GM23338 (cell line): ENCODE measurements around the gene POU2F3. TPM values are rescaled to one million over a fixed set of nuclear protein-coding genes. Genes with fewer than 3 reads are reported as not detected.

Experiments used
- ATAC-seq: fragments of 200-7000 bp; cut with Tn5 transposase; 3 replicates; pipeline ENCODE4 v1.9.1; 2020
- DNase-seq: peaks from one replicate; pipeline ENCODE4 v3.0.0-alpha.2; 2015; ENCODE audit warnings: low spot score
- H2AFZ ChIP-seq: fragments of 200-600 bp; sonication (generic); 2 replicates; pipeline ENCODE4 v1.8.0; 2016; ENCODE audit warnings: antibody characterized with exemption, mild to moderate bottlenecking, moderate library complexity
- H3F3A ChIP-seq: fragments of 200-600 bp; sonication (generic); replicated peaks from 2 replicates; pipeline ENCODE4 v1.8.0; 2017; ENCODE audit warnings: antibody characterized with exemption, mixed run types, low read depth
- H3K27ac ChIP-seq: fragments of 200-600 bp; sonication (generic); 2 replicates; pipeline ENCODE4 v1.6.1; 2016; ENCODE audit warnings: low read depth
- H3K27me3 ChIP-seq: fragments of 200-600 bp; sonication (generic); 2 replicates; pipeline ENCODE4 v1.8.0; 2016; ENCODE audit warnings: mild to moderate bottlenecking, mixed run types, moderate library complexity; ENCODE audit not compliant: insufficient read depth
- H3K36me3 ChIP-seq: fragments of 200-600 bp; sonication (generic); 2 replicates; pipeline ENCODE4 v1.8.0; 2016; ENCODE audit warnings: mild to moderate bottlenecking; ENCODE audit not compliant: insufficient read depth
- H3K4me1 ChIP-seq: fragments of 200-600 bp; sonication (generic); 2 replicates; pipeline ENCODE4 v1.8.0; 2016; ENCODE audit warnings: mild to moderate bottlenecking, moderate library complexity; ENCODE audit not compliant: insufficient read depth
- H3K4me2 ChIP-seq: fragments of 200-600 bp; sonication (generic); 2 replicates; pipeline ENCODE4 v1.7.1; 2017; ENCODE audit warnings: mixed run types
- H3K4me3 ChIP-seq: fragments of 200-600 bp; sonication (generic); 2 replicates; pipeline ENCODE4 v1.6.1; 2016; ENCODE audit warnings: mixed run types
- H3K79me2 ChIP-seq: fragments of 200-600 bp; sonication (generic); replicated peaks from 2 replicates; pipeline ENCODE4 v1.8.0; 2017; ENCODE audit warnings: mild to moderate bottlenecking; ENCODE audit not compliant: insufficient read depth
- H3K9me2 ChIP-seq: fragments of 200-600 bp; sonication (generic); 2 replicates; pipeline ENCODE4 v1.8.0; 2017; ENCODE audit not compliant: insufficient read depth
- H4K20me1 ChIP-seq: fragments of 200-600 bp; sonication (generic); replicated peaks from 2 replicates; pipeline ENCODE4 v1.8.0; 2017; ENCODE audit warnings: mild to moderate bottlenecking; ENCODE audit not compliant: insufficient read depth
- H3K27ac Mint-ChIP-seq: 2 replicates; pipeline ENCODE4 v1.8.0; 2020; ENCODE audit warnings: inconsistent platforms, mild to moderate bottlenecking, moderate library complexity, mixed read lengths
- H3K27me3 Mint-ChIP-seq: 3 replicates; pipeline ENCODE4 v1.8.0; 2022; ENCODE audit warnings: low read depth, mild to moderate bottlenecking, moderate library complexity, mixed read lengths, inconsistent platforms; ENCODE audit not compliant: insufficient read depth, poor library complexity
- H3K36me3 Mint-ChIP-seq: 3 replicates; pipeline ENCODE4 v1.8.0; 2021; ENCODE audit warnings: low read depth, mild to moderate bottlenecking, inconsistent platforms, moderate library complexity, mixed read lengths
- H3K4me1 Mint-ChIP-seq: 3 replicates; pipeline ENCODE4 v1.8.0; 2020; ENCODE audit warnings: mild to moderate bottlenecking, inconsistent platforms, mixed read lengths
- H3K4me3 Mint-ChIP-seq: 3 replicates; pipeline ENCODE4 v1.8.0; 2021; ENCODE audit warnings: moderate library complexity, mild to moderate bottlenecking, inconsistent platforms, mixed read lengths
- H3K9me3 Mint-ChIP-seq: 3 replicates; pipeline ENCODE4 v1.8.0; 2020; ENCODE audit warnings: moderate library complexity, mild to moderate bottlenecking, inconsistent platforms, mixed read lengths
- CREB1 ChIP-seq: fragments of 250-450 bp; sonication (Bioruptor Pico); IDR thresholded peaks from 2 replicates; pipeline ENCODE4 v1.5.0; 2020; ENCODE audit warnings: low read depth, mild to moderate bottlenecking, moderate library complexity
- EZH2 ChIP-seq: fragments of 200-600 bp; sonication (generic); IDR thresholded peaks from one replicate; pipeline ENCODE4 v1.8.0; 2017; ENCODE audit warnings: antibody characterized with exemption, mild to moderate bottlenecking, low read depth; ENCODE audit not compliant: unreplicated experiment
- EZH2phosphoT487 ChIP-seq: fragments of 200-600 bp; sonication (generic); IDR thresholded peaks from one replicate; pipeline ENCODE4 v1.8.1; 2018; ENCODE audit warnings: antibody characterized with exemption; ENCODE audit not compliant: unreplicated experiment
- JUNB ChIP-seq: IDR thresholded peaks from one replicate; pipeline ENCODE4 v1.6.1; 2016; ENCODE audit warnings: antibody characterized with exemption; ENCODE audit not compliant: unreplicated experiment
- NANOG ChIP-seq: IDR thresholded peaks from 2 replicates; pipeline ENCODE4 v1.6.1; 2016; ENCODE audit warnings: antibody characterized with exemption, borderline replicate concordance
- POLR2AphosphoS5 ChIP-seq: IDR thresholded peaks from 2 replicates; pipeline ENCODE4 v1.6.1; 2016; ENCODE audit warnings: antibody characterized with exemption, low read depth
- STAT1 ChIP-seq: IDR thresholded peaks from one replicate; pipeline ENCODE4 v1.6.1; 2016; ENCODE audit warnings: antibody characterized with exemption; ENCODE audit not compliant: unreplicated experiment
- ZNF114 ChIP-seq: fragments of 250-450 bp; sonication (Bioruptor Pico); IDR thresholded peaks from 2 replicates; pipeline ENCODE4 v1.5.0; 2020; ENCODE audit warnings: mild to moderate bottlenecking, moderate library complexity
- polyA plus RNA-seq: library from polyadenylated mRNA; unstranded; fragments of >200 nt; fragmentation: Nextera tagmentation; extraction: Ambion mirVana; gene quantifications from 2 replicates; pipeline ENCODE4 v1.2.1, GENCODE V29; 2016
- total RNA-seq: library from RNA; depleted of rRNA; stranded (reverse); fragments of >200 nt; shearing (Covaris generic); gene quantifications from 2 replicates; pipeline ENCODE4 v1.2.3, GENCODE V29; 2014
- TF ChIP-seq, protein P1 (sequence below): fragments of 250-450 bp; sonication (Bioruptor Pico); IDR thresholded peaks from 2 replicates; pipeline ENCODE4 v1.5.0; 2020; ENCODE audit warnings: mild to moderate bottlenecking, moderate library complexity
- TF ChIP-seq, protein P2 (sequence below), 2 experiments: fragments of 200-600 bp in 1 of 2; sonication (generic) in 1 of 2; conservative IDR thresholded peaks; 2 replicates each; pipeline versions ENCODE4 v1.5.1 to v1.6.1; 2016 to 2017; ENCODE audit warnings: antibody characterized with exemption in 2 of 2, low read depth in 2 of 2, mild to moderate bottlenecking in 2 of 2, moderate library complexity in 1 of 2
- TF ChIP-seq, protein P3 (sequence below): IDR thresholded peaks from one replicate; pipeline ENCODE4 v1.6.1; 2018; ENCODE audit warnings: antibody characterized with exemption; ENCODE audit not compliant: unreplicated experiment

POU2F3 gene
- total and polyA plus RNA-seq, 2 experiments from 2014 or later, result 0.45 to 0.79 TPM

DNA sequence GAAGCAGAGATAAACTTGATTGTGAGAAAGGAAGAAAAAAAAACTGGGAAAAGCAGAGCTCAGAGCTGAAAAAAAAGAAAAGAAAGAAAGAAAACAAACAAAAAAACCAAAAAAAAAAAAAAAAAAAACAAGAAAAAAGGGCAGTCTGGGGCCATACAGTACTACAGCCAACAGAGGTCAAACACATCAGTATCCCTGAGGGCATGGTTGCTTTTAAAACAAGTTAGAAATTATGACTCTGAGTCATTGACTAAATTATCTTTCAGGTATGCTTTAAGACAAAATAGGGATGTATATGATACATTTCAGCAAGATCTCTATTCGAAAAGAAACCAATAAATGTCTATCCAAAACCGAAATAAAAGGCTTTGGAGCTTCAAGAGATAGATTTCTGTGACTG lies 48.1 kb downstream of the POU2F3 start:
- ATAC-seq (no peak), DNase-seq (no peak)
- TF ChIP-seq STAT1 (no peak), JUNB (no peak), EZH2 (no peak), ZNF114 (CRISPR knock-in tag) (no peak), POLR2AphosphoS5 (no peak), NANOG (no peak), EZH2phosphoT487 (no peak), CREB1 (no peak)
- TF ChIP-seq, protein P1, sequence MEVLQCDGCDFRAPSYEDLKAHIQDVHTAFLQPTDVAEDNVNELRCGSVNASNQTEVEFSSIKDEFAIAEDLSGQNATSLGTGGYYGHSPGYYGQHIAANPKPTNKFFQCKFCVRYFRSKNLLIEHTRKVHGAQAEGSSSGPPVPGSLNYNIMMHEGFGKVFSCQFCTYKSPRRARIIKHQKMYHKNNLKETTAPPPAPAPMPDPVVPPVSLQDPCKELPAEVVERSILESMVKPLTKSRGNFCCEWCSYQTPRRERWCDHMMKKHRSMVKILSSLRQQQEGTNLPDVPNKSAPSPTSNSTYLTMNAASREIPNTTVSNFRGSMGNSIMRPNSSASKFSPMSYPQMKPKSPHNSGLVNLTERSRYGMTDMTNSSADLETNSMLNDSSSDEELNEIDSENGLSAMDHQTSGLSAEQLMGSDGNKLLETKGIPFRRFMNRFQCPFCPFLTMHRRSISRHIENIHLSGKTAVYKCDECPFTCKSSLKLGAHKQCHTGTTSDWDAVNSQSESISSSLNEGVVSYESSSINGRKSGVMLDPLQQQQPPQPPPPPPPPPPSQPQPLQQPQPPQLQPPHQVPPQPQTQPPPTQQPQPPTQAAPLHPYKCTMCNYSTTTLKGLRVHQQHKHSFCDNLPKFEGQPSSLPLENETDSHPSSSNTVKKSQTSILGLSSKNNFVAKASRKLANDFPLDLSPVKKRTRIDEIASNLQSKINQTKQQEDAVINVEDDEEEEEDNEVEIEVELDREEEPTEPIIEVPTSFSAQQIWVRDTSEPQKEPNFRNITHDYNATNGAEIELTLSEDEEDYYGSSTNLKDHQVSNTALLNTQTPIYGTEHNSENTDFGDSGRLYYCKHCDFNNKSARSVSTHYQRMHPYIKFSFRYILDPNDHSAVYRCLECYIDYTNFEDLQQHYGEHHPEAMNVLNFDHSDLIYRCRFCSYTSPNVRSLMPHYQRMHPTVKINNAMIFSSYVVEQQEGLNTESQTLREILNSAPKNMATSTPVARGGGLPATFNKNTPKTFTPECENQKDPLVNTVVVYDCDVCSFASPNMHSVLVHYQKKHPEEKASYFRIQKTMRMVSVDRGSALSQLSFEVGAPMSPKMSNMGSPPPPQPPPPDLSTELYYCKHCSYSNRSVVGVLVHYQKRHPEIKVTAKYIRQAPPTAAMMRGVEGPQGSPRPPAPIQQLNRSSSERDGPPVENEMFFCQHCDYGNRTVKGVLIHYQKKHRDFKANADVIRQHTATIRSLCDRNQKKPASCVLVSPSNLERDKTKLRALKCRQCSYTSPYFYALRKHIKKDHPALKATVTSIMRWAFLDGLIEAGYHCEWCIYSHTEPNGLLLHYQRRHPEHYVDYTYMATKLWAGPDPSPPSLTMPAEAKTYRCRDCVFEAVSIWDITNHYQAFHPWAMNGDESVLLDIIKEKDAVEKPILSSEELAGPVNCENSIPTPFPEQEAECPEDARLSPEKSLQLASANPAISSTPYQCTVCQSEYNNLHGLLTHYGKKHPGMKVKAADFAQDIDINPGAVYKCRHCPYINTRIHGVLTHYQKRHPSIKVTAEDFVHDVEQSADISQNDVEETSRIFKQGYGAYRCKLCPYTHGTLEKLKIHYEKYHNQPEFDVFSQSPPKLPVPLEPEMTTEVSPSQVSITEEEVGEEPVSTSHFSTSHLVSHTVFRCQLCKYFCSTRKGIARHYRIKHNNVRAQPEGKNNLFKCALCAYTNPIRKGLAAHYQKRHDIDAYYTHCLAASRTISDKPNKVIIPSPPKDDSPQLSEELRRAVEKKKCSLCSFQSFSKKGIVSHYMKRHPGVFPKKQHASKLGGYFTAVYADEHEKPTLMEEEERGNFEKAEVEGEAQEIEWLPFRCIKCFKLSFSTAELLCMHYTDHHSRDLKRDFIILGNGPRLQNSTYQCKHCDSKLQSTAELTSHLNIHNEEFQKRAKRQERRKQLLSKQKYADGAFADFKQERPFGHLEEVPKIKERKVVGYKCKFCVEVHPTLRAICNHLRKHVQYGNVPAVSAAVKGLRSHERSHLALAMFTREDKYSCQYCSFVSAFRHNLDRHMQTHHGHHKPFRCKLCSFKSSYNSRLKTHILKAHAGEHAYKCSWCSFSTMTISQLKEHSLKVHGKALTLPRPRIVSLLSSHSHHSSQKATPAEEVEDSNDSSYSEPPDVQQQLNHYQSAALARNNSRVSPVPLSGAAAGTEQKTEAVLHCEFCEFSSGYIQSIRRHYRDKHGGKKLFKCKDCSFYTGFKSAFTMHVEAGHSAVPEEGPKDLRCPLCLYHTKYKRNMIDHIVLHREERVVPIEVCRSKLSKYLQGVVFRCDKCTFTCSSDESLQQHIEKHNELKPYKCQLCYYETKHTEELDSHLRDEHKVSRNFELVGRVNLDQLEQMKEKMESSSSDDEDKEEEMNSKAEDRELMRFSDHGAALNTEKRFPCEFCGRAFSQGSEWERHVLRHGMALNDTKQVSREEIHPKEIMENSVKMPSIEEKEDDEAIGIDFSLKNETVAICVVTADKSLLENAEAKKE (CRISPR knock-in tag), result no peak
- TF ChIP-seq, protein P2, sequence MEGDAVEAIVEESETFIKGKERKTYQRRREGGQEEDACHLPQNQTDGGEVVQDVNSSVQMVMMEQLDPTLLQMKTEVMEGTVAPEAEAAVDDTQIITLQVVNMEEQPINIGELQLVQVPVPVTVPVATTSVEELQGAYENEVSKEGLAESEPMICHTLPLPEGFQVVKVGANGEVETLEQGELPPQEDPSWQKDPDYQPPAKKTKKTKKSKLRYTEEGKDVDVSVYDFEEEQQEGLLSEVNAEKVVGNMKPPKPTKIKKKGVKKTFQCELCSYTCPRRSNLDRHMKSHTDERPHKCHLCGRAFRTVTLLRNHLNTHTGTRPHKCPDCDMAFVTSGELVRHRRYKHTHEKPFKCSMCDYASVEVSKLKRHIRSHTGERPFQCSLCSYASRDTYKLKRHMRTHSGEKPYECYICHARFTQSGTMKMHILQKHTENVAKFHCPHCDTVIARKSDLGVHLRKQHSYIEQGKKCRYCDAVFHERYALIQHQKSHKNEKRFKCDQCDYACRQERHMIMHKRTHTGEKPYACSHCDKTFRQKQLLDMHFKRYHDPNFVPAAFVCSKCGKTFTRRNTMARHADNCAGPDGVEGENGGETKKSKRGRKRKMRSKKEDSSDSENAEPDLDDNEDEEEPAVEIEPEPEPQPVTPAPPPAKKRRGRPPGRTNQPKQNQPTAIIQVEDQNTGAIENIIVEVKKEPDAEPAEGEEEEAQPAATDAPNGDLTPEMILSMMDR (conservative IDR thresholded peaks at IDR 0.05; ENCODE audit: low read depth in 2 of 2), result no peak
- TF ChIP-seq, protein P3, sequence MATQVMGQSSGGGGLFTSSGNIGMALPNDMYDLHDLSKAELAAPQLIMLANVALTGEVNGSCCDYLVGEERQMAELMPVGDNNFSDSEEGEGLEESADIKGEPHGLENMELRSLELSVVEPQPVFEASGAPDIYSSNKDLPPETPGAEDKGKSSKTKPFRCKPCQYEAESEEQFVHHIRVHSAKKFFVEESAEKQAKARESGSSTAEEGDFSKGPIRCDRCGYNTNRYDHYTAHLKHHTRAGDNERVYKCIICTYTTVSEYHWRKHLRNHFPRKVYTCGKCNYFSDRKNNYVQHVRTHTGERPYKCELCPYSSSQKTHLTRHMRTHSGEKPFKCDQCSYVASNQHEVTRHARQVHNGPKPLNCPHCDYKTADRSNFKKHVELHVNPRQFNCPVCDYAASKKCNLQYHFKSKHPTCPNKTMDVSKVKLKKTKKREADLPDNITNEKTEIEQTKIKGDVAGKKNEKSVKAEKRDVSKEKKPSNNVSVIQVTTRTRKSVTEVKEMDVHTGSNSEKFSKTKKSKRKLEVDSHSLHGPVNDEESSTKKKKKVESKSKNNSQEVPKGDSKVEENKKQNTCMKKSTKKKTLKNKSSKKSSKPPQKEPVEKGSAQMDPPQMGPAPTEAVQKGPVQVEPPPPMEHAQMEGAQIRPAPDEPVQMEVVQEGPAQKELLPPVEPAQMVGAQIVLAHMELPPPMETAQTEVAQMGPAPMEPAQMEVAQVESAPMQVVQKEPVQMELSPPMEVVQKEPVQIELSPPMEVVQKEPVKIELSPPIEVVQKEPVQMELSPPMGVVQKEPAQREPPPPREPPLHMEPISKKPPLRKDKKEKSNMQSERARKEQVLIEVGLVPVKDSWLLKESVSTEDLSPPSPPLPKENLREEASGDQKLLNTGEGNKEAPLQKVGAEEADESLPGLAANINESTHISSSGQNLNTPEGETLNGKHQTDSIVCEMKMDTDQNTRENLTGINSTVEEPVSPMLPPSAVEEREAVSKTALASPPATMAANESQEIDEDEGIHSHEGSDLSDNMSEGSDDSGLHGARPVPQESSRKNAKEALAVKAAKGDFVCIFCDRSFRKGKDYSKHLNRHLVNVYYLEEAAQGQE, result no peak
- Mint-ChIP-seq H3K4me3 (no peak overlapping the region), H3K36me3 (no peaks in the 10 kb centered on the region), H3K27ac (no peak overlapping the region), H3K27me3 (peaks cover 2% of the 10 kb centered on the region), H3K4me1 (peaks cover 12% of the 10 kb centered on the region), H3K9me3 (no peaks in the 10 kb centered on the region; the same call in 2 of the 3 replicates)
- Histone ChIP-seq H4K20me1 (no peaks in the 10 kb centered on the region), H3K4me2 (no peak overlapping the region), H3K27me3 (no peaks in the 10 kb centered on the region), H3K4me3 (no peak overlapping the region), H2AFZ (no peak overlapping the region), H3K27ac (no peak overlapping the region), H3K79me2 (no peaks in the 10 kb centered on the region), H3K36me3 (no peaks in the 10 kb centered on the region), H3F3A (no peaks in the 10 kb centered on the region), H3K4me1 (peaks cover 4% of the 10 kb centered on the region), H3K9me2 (no peaks in the 10 kb centered on the region)
